ENCODE data around the gene ZNF200. TPM values are rescaled to one million over a fixed set of nuclear protein-coding genes. Genes with fewer than 3 reads are reported as not detected.

The ZNF200 gene
- total and polyA plus RNA-seq, 2 of the 13 experiments (the other 11 are each of a cell fraction or from before 2014, with no cell fraction given) = 3.5 to 16.5 TPM

DNA sequence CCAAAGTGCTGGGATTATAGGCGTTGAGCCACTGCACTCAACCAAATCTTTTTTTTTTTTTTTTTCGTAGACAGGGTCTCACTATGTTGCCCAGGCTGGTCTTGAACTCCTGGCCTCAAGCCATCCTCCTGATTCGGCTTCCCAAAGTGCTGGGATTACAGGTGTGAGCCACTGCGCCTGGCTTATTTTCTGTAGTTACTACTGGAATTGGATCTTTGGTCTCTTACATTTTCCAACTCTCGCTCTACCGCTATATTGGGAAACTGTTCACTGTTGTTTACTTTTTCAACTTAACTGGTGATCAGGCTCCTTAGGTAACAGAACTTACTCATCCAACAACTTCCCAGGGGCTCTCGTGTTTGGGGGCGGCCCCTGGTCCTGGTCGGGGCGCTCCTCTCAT, 14.1 kb downstream of the ZNF200 start (continued):
- TF ChIP-seq, protein P1, sequence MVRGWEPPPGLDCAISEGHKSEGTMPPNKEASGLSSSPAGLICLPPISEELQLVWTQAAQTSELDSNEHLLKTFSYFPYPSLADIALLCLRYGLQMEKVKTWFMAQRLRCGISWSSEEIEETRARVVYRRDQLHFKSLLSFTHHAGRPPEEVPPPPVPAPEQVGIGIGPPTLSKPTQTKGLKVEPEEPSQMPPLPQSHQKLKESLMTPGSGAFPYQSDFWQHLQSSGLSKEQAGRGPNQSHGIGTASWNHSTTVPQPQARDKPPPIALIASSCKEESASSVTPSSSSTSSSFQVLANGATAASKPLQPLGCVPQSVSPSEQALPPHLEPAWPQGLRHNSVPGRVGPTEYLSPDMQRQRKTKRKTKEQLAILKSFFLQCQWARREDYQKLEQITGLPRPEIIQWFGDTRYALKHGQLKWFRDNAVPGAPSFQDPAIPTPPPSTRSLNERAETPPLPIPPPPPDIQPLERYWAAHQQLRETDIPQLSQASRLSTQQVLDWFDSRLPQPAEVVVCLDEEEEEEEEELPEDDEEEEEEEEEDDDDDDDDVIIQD (CRISPR knock-in tag; IDR thresholded peaks at IDR 0.05; ENCODE audit: low read depth) = peak; percentile 27; the same call in 1 of the 2 replicates
- TF ChIP-seq ZNF160 (CRISPR knock-in tag; IDR thresholded peaks at IDR 0.05) = peak; percentile 89
- TF ChIP-seq HDAC2 (CRISPR knock-in tag; IDR thresholded peaks at IDR 0.05) = peak; percentile 26; the same call in 1 of the 2 replicates
- TF ChIP-seq ZMYM3 (CRISPR knock-in tag; IDR thresholded peaks at IDR 0.05) = peak; percentile 72
- TF ChIP-seq NFKB2 (CRISPR knock-in tag; IDR thresholded peaks at IDR 0.05; ENCODE audit: borderline replicate concordance) = no peak
- peak; percentile 56; the same call in 1 of the 2 replicates for TF ChIP-seq CEBPB (IDR thresholded peaks at IDR 0.05; ENCODE audit: borderline replicate concordance, low read depth, low read length)
- TF ChIP-seq FOXA1 (IDR thresholded peaks at IDR 0.05) = no peak
- TF ChIP-seq FOXA1 (CRISPR knock-in tag; IDR thresholded peaks at IDR 0.05) = 0 out of 2 replicates have a peak, but pooled peaks have one; percentile 53
- TF ChIP-seq SAP130 (CRISPR knock-in tag; IDR thresholded peaks at IDR 0.05; ENCODE audit: low read depth) = 0 out of 2 replicates have a peak, but pooled peaks have one; percentile 17
- TF ChIP-seq ZNF317 (CRISPR knock-in tag; IDR thresholded peaks at IDR 0.05) = 0 out of 2 replicates have a peak, but pooled peaks have one; percentile 23
- peak; percentile 86; the same call in 1 of the 2 replicates for TF ChIP-seq ZMYM2 (CRISPR knock-in tag; IDR thresholded peaks at IDR 0.05)
- peak; percentile 68 for TF ChIP-seq HNF4A (CRISPR knock-in tag; IDR thresholded peaks at IDR 0.05)
- no peak for TF ChIP-seq U2AF2 (IDR thresholded peaks at IDR 0.05; ENCODE audit: low read depth, low read length)

DNA sequence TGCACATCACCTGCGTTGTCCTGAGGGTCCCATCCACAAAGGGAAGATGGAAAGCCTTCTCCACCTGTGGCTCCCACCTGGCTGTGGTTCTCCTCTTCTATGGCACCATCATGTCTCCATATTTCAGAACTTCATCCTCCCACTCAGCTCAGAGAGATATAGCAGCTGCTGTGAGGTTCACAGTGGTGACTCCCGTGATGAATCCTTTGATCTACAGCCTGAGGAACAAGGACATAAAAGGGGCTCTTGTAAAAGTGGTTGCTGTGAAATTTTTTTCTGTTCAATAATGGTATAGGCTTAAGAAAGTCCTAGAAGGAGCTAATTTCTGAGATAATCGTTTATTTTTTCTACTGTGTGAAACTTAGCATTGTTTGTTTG, 18.7 kb downstream of the ZNF200 start:
- peaks cover 32% of the 10 kb centered on the region for H3K4me1 ChIP-seq (ENCODE audit: insufficient read depth, low read length)
- DNase-seq (ENCODE audit: low spot score) (no peak), ATAC-seq (no peak), FAIRE-seq (no peak)
- H2AFZ ChIP-seq (ENCODE audit: low read length) = no peak overlapping the region
- ChIA-PET POLR2A (no interaction called here), CTCF (ENCODE audit: low intra/inter-chr PET ratio, low total read pairs) (no interaction called here)
- in situ Hi-C loops (cut with HindIII; ENCODE audit: extremely low pct_ligation_motif_present, low pct_unique_long_range_greater_than_20kb) = no loop called here
- H3K79me2 ChIP-seq (ENCODE audit: insufficient read depth, low read length) = no peaks in the 10 kb centered on the region
- H3K36me3 ChIP-seq (replicated peaks in 1 of 2; ENCODE audit: control insufficient read depth in 1 of 2, insufficient read depth in 2 of 2, low read length in 2 of 2) = no peaks in the 10 kb centered on the region
- intact Hi-C loops (cut with micrococcal nuclease; ENCODE audit: unreplicated experiment) = no loop called here
- H3K4me2 ChIP-seq (ENCODE audit: low read depth, low read length) = no peak overlapping the region
- peaks cover 5 to 13% of the 10 kb centered on the region in 2 experiments; a peak in 2 of 5 replicates for H3K27me3 ChIP-seq (ENCODE audit: control insufficient read depth in 1 of 2, insufficient read depth in 2 of 2, low read length in 2 of 2)
- no peak for TF ChIP-seq ZNF383 (CRISPR knock-in tag; IDR thresholded peaks at IDR 0.05; ENCODE audit: borderline replicate concordance)
- no peak for TF ChIP-seq NCOA1 (CRISPR knock-in tag; IDR thresholded peaks at IDR 0.05)
- H3K4me3 ChIP-seq (replicated peaks in 1 of 3; ENCODE audit: insufficient read depth in 1 of 3, low read depth in 2 of 3, low read length in 3 of 3) = no peak overlapping the region
- H3K27ac ChIP-seq (ENCODE audit: extremely low read length, insufficient read depth, low read length) = no peak overlapping the region
- no peaks in the 10 kb centered on the region for H3K9me3 ChIP-seq (ENCODE audit: low read length)
- no TSS peak for BruUV-seq (replicated peaks)
- H4K20me1 ChIP-seq (ENCODE audit: insufficient read depth, low read length) = no peaks in the 10 kb centered on the region
- 3% methylated on average over 3 of the region's 3 CpGs for WGBS (ENCODE audit: low lambda C conversion rate)
- no peak overlapping the region for H3K9ac ChIP-seq (ENCODE audit: insufficient read depth, low read depth, low read length)

Measured in HepG2 (cell line).